ENCODE results near the gene BAX.
A peak's percentile ranks its signal among the peaks of the same experiment; 100 is the strongest.
"Not testable (repeated sequence)": the region's sequence is repeated elsewhere in the genome, so short reads cannot be mapped to it uniquely, and the experiment has no call there.

The BAX gene

GRCh38 chr19:48913114-48913889, 41.4 kb upstream of the BAX start:
- Histone ChIP-seq H3K9me3 (ENCODE audit: severe bottlenecking) (no peaks in the 10 kb centered on the region), H3K27ac (no peak overlapping the region), H3K4me3 (ENCODE audit: low read depth, low read length) (no peak overlapping the region), H3K36me3 (peaks cover 51% of the 10 kb centered on the region), H3K27me3 (ENCODE audit: insufficient read depth, low read depth, severe bottlenecking) (no peaks in the 10 kb centered on the region)
- DNase-seq, result no peak
- TF ChIP-seq CTCF (IDR thresholded peaks at IDR 0.05; ENCODE audit: low read depth, low read length), result no peak

GRCh38 chr19:48914181-48914580, 40.5 kb upstream of the BAX start:
- no peaks in the 10 kb centered on the region for H3K9me3 ChIP-seq (ENCODE audit: severe bottlenecking)
- H3K27me3 ChIP-seq (ENCODE audit: insufficient read depth, low read depth, severe bottlenecking), result no peaks in the 10 kb centered on the region
- H3K4me3 ChIP-seq (ENCODE audit: low read depth, low read length), result no peak overlapping the region
- H3K27ac ChIP-seq, result no peak overlapping the region
- H3K36me3 ChIP-seq, result peaks cover 59% of the 10 kb centered on the region
- no peak for TF ChIP-seq CTCF (IDR thresholded peaks at IDR 0.05; ENCODE audit: low read depth, low read length)
- no peak for DNase-seq

DNA sequence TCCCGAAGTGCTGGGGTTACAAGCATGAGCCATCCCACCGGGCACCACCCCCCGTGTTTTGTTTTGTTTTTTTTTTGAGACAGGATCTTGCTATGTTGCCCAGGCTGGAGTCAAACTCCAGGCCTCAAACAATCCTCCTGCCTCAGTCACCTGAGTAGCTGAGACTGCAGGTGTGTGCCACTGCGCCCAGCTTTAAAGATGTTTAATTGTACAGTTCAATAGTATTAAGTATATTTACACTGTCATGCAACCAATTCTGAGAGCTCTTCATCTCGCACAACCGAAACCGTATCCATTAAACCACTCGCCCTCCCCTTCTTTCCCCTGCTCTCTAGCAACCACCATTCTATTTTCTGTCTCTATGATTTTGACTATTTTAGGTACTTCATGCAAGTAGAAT, 38.9 kb upstream of the BAX start:
- DNase-seq, result no peak
- Histone ChIP-seq H3K36me3 (peaks cover 46% of the 10 kb centered on the region), H3K27ac (no peak overlapping the region), H3K9me3 (ENCODE audit: severe bottlenecking) (no peaks in the 10 kb centered on the region), H3K4me3 (ENCODE audit: low read depth, low read length) (no peak overlapping the region), H3K27me3 (ENCODE audit: insufficient read depth, low read depth, severe bottlenecking) (no peaks in the 10 kb centered on the region)
- no peak for TF ChIP-seq CTCF (IDR thresholded peaks at IDR 0.05; ENCODE audit: low read depth, low read length)

GRCh38 chr19:48918071-48918470, 36.6 kb upstream of the BAX start:
- Histone ChIP-seq H3K27ac (no peak overlapping the region), H3K36me3 (peaks cover 41% of the 10 kb centered on the region), H3K27me3 (ENCODE audit: insufficient read depth, low read depth, severe bottlenecking) (no peaks in the 10 kb centered on the region), H3K4me3 (ENCODE audit: low read depth, low read length) (no peak overlapping the region), H3K9me3 (ENCODE audit: severe bottlenecking) (no peaks in the 10 kb centered on the region)
- no peak for DNase-seq
- no peak for TF ChIP-seq CTCF (IDR thresholded peaks at IDR 0.05; ENCODE audit: low read depth, low read length)

- H3K36me3 ChIP-seq, result peaks cover 35% of the 10 kb centered on the region
- peak; percentile 45 for DNase-seq
- no peaks in the 10 kb centered on the region for H3K9me3 ChIP-seq (ENCODE audit: severe bottlenecking)
- no peak for TF ChIP-seq CTCF (IDR thresholded peaks at IDR 0.05; ENCODE audit: low read depth, low read length)
- no peaks in the 10 kb centered on the region for H3K27me3 ChIP-seq (ENCODE audit: insufficient read depth, low read depth, severe bottlenecking)
- no peak overlapping the region for H3K27ac ChIP-seq
- H3K4me3 ChIP-seq (ENCODE audit: low read depth, low read length), result no peak overlapping the region
These were observed 35.9 kb upstream of the BAX start for GRCh38 chr19:48918801-48919247.

- H3K27me3 ChIP-seq (ENCODE audit: insufficient read depth, low read depth, severe bottlenecking); H3K27ac ChIP-seq; H3K4me3 ChIP-seq (ENCODE audit: low read depth, low read length); H3K9me3 ChIP-seq (ENCODE audit: severe bottlenecking); DNase-seq: not testable (repeated sequence)
- H3K36me3 ChIP-seq, result peaks cover 32% of the 10 kb centered on the region
These were observed 35.4 kb upstream of the BAX start for GRCh38 chr19:48919271-48919670.
